BE2C (cell line): ENCODE results near the gene CYRIA.

Experiments
- DNase-seq: peaks from one replicate; pipeline ENCODE4 v3.0.0-alpha.2; 2020
- H3K27me3 ChIP-seq: fragments of 250-450 bp; sonication (Bioruptor Pico); 2 replicates; pipeline ENCODE4 v1.5.1; 2020; ENCODE audit warnings: mild to moderate bottlenecking
- H3K36me3 ChIP-seq: fragments of 250-450 bp; sonication (Bioruptor Pico); 2 replicates; pipeline ENCODE4 v1.5.1; 2020; ENCODE audit warnings: mild to moderate bottlenecking
- H3K4me1 ChIP-seq: fragments of 250-450 bp; sonication (Bioruptor Pico); 2 replicates; pipeline ENCODE4 v1.5.1; 2020
- H3K4me3 ChIP-seq: 2 replicates; pipeline ENCODE4 v1.5.1; 2011; ENCODE audit warnings: low read depth, low read length
- H3K9me3 ChIP-seq: fragments of 250-450 bp; sonication (Bioruptor Pico); 2 replicates; pipeline ENCODE4 v1.5.1; 2020
- TF ChIP-seq, protein P1 (sequence below): IDR thresholded peaks from 2 replicates; pipeline ENCODE4 v1.5.1; 2012; ENCODE audit warnings: mild to moderate bottlenecking, low read depth, low read length

The CYRIA gene

DNA sequence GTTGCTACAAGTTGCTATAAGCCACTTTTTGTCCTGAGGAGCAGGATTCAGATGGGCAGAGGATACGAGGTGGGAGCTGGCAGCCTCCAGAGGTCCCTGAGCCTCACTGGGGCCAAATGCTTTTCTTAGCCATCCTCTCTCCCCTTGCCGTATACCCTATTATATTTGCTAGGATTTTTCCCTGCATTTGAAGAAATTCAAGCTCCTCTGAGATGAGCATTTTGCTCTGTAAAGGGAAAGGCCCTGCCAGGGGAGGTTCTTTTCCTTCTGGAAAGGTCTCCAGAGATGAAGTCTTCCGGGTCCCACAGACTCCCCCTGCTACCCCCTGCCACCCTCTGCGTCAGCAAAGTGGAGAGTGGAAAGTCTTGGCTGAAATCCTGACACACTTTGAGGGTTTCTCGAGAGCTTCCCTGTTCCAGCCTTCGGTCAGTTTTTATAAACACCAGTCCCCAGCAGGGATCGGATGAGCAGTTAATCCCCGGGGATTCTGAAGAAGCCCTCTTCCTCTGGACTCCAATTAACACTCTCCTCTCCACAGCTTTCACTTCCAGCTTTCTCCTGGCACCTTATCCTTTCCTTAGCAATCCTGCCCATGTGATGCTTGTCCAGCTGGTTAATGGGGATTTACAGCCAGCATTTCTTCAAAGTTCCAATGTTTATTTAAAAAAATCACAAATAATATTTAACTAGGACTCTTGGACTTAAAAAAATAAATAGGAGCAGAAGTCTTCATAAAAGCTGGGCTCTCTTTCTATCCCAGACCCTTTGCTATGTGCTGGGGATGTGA lies 13.1 kb downstream of the CYRIA start:
- Histone ChIP-seq H3K27me3 (no peaks in the 10 kb centered on the region), H3K9me3 (no peaks in the 10 kb centered on the region), H3K36me3 (no peaks in the 10 kb centered on the region), H3K4me1 (no peaks in the 10 kb centered on the region), H3K4me3 (no peak overlapping the region)
- DNase-seq = no peak
- TF ChIP-seq, protein P1, sequence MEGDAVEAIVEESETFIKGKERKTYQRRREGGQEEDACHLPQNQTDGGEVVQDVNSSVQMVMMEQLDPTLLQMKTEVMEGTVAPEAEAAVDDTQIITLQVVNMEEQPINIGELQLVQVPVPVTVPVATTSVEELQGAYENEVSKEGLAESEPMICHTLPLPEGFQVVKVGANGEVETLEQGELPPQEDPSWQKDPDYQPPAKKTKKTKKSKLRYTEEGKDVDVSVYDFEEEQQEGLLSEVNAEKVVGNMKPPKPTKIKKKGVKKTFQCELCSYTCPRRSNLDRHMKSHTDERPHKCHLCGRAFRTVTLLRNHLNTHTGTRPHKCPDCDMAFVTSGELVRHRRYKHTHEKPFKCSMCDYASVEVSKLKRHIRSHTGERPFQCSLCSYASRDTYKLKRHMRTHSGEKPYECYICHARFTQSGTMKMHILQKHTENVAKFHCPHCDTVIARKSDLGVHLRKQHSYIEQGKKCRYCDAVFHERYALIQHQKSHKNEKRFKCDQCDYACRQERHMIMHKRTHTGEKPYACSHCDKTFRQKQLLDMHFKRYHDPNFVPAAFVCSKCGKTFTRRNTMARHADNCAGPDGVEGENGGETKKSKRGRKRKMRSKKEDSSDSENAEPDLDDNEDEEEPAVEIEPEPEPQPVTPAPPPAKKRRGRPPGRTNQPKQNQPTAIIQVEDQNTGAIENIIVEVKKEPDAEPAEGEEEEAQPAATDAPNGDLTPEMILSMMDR = no peak

DNA sequence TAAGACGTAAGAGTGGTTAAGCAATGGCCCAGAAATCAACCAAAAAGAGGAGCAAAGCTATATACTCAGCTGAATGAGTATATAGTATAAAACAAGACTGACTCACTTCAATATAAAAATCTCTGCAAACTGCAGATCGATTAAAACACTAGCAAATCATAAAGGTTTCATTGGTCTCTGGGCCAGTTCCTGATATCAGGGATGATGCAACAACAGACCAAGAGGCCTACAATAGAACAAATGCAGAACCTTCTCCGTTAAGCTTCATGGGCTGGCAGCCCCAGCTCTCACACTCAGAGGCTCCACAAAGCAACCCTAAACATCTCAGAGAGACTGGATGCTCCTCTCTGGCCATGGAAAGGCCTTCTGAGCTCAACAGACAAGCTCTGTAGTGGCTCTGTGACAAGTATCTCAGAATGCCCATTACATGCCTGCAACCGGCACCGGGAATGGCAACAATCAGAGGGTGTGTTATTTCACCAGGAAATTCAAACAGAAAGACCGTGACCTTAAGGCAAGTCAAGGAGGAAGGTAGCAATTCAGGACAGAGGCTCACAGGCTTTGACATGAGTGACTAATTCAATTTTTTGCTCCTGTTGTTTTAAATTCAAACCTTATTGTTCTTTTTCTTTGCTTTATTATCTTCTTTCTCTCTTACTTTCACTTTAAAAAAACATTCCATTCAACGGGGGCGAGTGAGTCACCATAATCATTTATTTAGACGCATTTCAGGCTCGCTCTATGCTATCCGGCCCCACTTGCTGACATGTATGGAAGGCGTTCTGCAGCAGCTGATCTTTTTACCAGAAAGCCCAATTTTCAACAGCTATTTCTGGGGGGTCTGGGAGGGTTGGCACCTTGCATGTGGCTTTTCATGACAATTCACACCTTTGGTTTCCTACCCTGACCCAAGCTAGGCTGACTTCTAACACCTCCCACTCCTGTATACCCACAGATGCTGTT lies 15.1 kb downstream of the CYRIA start:
- Histone ChIP-seq H3K27me3 (no peaks in the 10 kb centered on the region), H3K4me1 (no peaks in the 10 kb centered on the region), H3K9me3 (no peaks in the 10 kb centered on the region), H3K4me3 (no peak overlapping the region), H3K36me3 (no peaks in the 10 kb centered on the region)
- TF ChIP-seq, protein P1 = no peak
- no peak for DNase-seq

- H3K4me1 ChIP-seq = no peaks in the 10 kb centered on the region
- no peak for DNase-seq
- TF ChIP-seq, protein P1 = no peak
- H3K27me3 ChIP-seq = no peaks in the 10 kb centered on the region
- H3K4me3 ChIP-seq = no peak overlapping the region
- no peaks in the 10 kb centered on the region for H3K9me3 ChIP-seq
- no peaks in the 10 kb centered on the region for H3K36me3 ChIP-seq
Observed at GRCh38 chr2:16649353-16650286, 16.0 kb downstream of the CYRIA start.

DNA sequence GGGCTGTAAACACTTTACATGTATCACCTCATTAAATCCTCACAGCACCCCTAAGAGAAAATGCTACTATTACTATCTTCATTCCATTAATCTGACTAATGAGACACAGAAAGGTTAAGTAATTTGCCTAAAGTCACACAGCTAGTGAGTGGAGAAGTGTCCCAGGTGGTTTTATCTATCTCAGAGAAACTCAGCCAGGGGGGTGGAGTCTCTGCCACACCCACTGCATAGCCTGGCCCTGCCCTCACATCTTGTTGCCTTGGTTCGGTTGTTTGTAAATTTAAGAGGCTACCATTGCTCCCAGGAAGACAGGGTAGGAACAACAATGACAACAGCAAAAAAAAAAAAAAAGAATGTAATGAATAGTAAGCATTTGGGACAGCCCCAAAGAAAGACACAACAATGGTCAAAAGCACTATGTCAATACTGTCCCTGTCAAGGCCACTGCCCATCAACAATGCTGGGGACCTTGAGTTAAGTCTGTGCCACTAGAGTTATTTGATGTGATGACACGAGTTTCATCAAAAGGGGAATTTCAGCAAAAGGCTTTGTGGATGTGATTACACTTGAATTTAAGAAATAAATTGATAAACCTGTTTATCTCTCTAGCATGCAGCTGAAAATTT lies 17.5 kb downstream of the CYRIA start:
- Histone ChIP-seq H3K4me1 (no peaks in the 10 kb centered on the region), H3K27me3 (no peaks in the 10 kb centered on the region), H3K36me3 (no peaks in the 10 kb centered on the region), H3K9me3 (no peaks in the 10 kb centered on the region), H3K4me3 (no peak overlapping the region)
- no peak for DNase-seq
- TF ChIP-seq, protein P1 = no peak

- TF ChIP-seq, protein P1 = no peak
- no peaks in the 10 kb centered on the region for H3K4me1 ChIP-seq
- H3K27me3 ChIP-seq = no peaks in the 10 kb centered on the region
- no peak for DNase-seq
- no peaks in the 10 kb centered on the region for H3K9me3 ChIP-seq
- no peak overlapping the region for H3K4me3 ChIP-seq
- no peaks in the 10 kb centered on the region for H3K36me3 ChIP-seq
Observed at GRCh38 chr2:16645775-16646559, 19.7 kb downstream of the CYRIA start.
